ENCODE results near the gene LYZL1.
"Not testable (repeated sequence)": the region's sequence is repeated elsewhere in the genome, so short reads cannot be mapped to it uniquely, and the experiment has no call there.

DNA sequence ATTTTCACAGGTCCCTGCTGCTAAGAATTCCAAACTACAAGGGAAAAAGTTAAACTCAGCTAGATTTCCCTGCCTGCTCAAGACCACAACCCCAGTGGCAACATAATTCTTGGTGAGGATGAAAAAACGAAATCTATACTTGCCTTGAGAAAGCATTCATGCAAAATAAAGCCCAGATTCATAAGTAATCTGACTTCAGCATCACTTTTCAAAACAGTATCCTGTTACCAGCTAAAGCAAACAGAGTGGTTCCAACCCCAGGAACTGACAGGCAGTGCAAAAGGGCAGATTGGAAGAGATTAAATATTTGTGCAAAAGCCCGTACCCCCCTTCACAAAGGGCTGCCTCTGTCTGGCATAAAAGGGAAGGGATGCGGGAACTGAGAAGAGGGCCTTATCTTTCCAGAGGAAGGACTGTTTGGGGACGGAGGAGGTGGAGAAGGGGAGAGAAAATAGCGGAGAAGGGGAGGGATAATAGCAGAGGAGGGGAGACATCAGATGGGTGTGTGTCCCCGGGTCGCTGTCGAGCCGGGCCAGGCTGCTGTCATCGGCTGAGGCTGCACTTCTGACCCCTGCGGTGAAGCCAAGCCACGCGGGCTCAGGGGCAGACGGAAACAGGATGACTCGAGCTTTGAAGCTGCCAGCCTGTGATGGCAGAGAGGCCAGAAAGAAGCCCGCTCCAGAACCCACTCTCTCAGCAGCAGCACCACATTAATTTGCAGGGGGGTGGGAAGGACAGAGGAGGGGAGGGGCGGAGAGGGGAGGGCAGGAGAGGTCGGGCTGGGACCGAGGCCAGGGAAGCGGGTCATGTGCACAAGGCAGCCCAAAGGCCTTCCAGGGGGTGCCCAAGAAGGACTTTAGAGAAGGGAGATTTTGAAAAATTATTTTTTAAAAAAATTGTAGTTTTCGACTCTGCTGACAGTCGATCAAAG lies 29.5 kb downstream of the LYZL1 start:
- not testable (repeated sequence) for TF ChIP-seq CTCF, POLR2A (IDR thresholded peaks at IDR 0.05)

All from uterus (tissue), 2 donors.